ENCODE data around the gene SCCPDH.
"Not testable (repeated sequence)": the region's sequence is repeated elsewhere in the genome, so short reads cannot be mapped to it uniquely, and the experiment has no call there.

Gene SCCPDH

DNA sequence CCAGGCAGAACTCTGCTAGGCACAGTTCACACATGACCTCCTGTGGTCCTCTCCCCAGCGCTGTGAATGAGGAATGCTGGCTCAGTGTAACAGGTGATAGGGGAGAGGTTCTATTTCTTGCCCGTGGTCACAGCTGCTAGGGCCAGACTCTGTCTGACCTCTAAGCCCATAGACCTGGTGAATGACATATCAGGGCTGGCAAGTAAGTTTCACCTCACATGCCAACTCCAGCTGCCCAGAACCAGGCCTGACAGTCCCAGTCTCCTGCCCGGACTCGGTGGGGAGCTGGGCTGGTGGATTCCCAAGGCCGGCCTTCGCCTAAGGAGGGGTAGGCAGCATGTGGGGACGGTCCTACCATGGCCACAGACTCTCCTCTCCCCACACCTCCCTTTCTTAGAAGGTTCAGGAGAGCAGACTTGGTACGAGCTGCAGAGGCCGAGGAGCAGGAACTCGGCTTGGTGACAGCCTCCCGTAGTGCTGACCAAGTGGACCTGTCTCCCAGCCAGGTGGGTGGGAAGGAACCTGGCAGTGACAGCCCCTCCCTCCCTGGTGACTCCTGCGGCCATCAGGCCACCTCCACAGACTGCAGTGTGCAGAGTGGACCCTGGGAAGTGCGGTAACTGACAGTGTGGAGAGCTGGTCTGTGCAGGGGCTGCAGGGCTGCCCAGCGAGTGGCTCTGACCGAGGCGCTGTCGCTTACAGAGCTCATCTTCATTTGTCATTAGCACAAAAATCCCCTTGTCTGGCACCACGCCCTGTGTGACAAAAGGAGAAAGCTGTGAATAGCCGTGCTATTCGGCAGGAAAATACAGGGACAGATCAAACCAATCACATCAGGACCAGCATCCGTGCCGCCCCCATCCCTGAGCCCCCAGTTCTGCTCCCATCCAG, 74.6 kb downstream of the SCCPDH start:
- no peak for DNase-seq (ENCODE audit: low read depth, low spot score)

DNA sequence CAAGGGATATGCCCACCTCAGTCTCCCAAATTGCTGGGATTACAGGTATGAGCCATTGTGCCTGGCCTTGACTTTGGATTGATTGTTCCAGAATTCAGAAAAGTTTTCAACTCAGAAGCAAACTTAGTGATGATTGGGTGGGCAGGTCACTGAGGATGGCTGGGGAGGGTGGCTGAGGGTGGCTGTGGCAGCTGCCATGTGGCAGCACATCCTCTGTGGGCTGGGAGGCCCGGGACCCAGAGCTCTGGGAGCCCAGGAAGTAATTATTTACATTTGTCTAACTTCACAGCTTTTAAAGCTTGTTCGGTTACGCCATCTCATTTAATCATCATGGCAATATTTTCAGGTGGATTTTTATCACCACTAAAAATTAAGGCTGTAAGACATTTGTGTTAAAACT, 76.1 kb downstream of the SCCPDH start:
- DNase-seq (ENCODE audit: low read depth, low spot score) = no peak

DNA sequence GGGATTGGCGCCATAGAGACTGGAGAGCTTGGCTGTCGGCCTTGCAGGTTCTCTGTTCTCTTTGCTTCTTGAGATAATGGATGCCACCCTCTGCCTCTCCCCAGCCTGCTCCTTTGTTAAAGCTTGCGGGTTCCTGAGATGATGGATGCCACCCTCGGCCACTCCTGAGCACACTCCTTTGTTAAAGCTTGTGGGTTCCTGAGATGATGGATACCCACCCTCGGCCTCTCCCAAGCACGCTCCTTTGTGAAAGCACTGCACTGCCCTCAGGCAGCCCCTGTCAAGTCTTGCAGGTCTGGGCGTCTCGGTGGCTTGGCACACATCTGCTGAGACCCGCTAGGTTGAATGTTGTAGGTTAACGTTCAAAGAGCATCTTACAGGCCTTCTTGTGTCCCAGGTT, 76.5 kb downstream of the SCCPDH start:
- no peak for DNase-seq (ENCODE audit: low read depth, low spot score)

DNA sequence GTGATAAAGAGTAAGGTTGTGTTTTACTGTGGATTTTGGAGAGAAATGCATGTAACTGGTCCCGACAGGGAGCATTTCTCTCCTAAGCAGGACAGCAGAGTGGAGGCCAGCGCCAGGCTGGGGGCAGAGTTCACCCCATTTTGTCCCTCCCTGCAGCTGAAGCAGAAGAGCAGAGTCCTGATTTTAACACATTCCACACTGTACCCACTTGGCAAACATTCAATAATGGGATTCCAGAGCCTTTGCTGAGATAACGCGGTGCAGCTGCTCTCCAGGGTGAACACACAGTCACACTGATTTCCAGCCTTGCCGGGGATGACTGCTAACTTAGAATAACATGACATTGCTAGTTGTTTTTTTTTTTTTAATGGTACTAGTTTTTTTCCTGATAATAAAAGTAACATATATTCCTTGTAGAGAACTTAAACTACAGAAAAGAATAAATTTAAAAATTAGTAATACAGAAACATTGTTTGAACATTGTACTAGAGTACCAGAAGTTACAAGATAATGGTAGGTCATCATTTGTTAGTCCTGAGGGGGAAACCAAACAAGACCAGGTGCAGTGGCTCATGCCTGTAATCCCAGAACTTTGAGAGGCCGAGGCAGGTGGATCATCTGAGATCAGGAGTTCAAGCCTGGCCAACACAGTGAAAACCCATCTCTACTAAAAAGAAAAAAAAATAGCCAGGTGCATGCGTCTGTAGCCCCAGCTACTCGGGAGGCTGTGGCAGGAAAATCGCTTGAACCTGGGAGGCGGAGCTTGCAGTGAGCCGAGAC, 77.2 kb downstream of the SCCPDH start:
- DNase-seq (ENCODE audit: low read depth, low spot score) = no peak

DNA sequence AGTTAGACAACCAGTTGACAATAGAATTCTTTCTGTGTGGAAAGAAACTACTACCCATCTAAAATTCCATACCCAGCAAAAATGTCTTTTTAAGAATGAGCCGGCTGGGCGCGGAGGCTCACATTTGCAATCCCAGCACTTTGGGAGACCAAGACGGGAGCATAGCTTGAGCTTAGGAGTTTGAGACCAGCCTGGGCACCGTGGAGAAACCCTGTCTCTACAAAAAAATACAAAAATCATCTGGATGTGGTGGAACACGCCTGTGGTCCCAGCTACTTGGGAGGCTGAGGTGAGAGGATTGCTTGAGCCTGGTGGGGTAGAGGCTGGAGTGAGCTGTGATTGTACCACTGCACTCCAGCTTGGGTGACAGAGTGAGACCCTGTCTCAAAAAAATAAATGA, 79.2 kb downstream of the SCCPDH start:
- no peak for DNase-seq (ENCODE audit: low read depth, low spot score)

DNA sequence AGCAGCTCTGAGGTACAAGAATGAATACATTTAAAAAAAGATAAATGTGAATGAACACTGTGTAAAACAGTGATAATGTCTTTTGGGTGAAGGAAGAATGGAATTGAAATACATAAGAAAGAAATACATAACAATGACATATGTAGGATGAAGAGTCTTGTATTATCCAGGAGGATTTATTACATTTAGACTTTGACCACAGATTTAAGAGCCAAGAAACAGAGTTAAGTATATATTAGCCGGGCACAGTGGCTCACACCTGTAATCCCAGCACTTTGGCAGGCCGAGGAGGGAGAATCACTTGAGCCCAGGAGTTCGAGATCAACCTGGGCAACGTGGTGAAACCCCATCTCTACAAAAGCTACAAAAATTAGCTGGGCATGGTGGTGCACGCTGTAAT, 79.7 kb downstream of the SCCPDH start:
- DNase-seq (ENCODE audit: low read depth, low spot score) = no peak

DNA sequence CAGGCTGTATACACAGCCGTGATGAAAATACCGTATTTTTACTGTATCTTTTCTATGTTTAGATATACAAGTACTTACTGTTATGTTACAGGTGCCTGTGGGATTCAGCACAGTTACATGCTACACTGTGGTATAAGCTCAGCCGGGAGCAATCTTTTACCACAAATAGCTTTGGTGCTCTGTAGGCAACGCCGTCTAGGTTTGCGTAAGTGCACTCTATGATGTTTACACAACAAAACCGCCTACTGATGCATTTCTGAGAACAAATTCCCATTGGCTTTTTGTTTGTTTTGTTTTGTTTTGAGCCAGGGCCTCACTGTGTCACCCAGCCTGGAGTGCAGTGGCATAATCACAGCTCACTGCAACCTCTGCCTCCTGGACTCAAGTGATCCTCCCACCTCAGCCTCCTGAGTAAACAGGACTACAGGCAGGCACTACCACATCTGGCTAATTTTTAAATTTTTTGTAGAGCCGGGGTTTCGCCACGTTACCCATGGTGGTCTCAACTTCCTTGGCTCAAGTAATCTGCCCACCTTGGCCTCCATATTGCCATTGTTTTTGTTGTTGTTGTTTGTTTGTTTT, 81.0 kb downstream of the SCCPDH start:
- no peak for DNase-seq (ENCODE audit: low read depth, low spot score)

DNA sequence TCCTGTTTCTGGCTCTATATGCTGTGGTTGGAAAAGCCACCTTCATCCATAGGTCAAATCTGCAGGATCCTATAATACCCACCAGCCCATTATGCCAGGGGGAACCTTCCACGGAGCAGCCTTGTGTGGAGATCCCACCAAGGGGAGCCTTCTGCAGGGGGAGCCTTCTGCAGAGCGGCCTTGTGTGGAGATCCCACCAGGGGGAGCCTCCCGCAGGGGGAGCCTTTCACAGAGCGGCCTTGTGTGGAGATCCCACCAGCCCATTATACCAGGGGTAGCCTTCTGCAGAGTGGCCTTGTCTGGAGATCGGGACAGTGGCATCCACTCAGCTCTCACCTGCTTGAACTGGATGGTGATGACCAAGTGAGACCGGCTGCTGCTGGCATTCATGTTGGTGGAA, 85.3 kb downstream of the SCCPDH start:
- no peak for DNase-seq (ENCODE audit: low read depth, low spot score)

DNA sequence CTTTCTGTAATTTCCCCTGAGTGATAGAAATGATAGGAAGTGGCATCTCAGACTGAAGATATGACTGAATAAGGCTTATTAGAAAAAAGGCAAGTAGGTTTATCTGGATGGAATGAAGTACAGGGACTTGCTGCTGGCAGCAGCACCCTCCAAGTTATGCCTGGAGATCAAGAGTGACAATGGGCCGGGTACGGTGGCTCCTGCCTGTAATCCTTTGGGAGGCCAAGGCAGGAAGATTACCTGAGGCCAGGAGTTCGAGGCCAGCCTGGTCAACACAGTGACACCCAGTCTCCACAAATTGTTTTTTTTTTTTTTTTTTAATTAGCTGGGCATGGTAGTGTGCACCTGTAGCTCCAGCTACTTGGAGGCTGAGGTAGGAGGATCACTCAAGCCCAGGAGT, 87.8 kb downstream of the SCCPDH start:
- DNase-seq (ENCODE audit: low read depth, low spot score) = no peak

DNA sequence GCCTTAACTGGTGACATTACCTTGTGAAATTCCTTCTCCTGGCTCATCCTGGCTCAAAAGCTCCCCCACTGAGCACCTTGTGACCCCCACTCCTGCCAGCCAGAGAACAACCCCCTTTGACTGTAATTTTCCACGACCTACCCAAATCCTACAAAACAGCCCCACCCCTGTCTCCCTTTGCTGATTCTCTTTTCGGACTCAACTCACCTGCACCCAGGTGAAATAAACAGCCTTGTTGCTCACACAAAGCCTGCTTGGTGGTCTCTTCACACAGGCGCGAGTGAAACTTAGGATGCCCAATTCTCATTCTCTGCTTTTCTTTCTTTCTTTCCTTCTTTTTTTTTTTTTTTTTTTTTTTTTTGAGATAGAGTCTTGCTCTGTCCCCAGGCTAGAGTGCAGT, 89.1 kb downstream of the SCCPDH start:
- not testable (repeated sequence) for DNase-seq (ENCODE audit: low read depth, low spot score)

DNA sequence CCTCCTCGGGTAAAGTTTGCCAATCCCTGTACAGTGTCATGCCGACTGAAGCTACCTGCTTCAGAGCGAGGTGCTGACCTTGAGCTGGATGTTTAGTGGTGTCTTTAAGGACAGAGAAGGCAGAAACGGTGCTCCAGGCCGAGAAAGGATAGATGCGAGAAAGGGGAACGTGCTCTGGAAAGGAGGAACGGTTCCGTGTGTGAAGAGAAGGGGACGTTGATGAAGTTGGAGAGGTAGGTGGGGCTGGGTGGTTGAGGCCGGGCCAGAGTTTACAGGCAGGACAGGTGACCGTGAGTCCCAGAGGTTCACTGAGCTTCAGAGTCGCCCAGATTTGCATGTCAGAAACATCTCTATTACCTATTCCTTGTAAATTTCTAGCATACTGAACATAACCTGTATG, 90.7 kb downstream of the SCCPDH start:
- DNase-seq (ENCODE audit: low read depth, low spot score) = no peak

DNA sequence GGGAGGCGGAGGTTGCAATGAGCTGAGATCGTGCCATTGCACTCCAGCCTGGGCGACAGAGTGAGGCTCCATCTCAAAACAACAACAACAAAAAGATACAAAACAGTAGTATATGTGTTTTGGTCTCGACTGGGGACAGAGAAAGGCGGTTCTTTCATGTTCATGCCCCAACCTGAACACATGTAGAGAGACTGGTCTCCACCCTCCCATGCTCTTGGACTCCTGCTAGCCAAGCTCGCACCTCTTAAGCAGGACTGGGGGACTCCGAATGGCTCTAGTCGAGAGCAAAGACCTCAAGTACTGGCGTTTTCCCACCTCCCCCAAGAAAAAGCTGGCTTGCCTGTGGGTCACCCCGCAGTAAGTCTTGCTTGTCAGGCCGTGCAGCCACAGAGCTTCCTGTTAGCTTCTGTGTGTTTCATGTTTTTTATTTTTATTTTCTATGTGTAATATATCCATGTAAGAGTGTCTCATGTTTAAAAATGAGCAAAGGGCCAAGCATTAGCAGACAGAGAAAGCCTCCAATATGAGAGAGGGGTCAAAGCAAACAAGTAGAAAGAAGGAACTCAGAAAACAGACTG, 91.6 kb downstream of the SCCPDH start:
- peak; percentile 67 for DNase-seq (ENCODE audit: low read depth, low spot score)

All from astrocyte of the hippocampus (primary cell).